GM13976 (cell line): ENCODE data around the gene CAPN5.
A peak's percentile ranks its signal among the peaks of the same experiment; 100 is the strongest.

Experiments
- DNase-seq: peaks from one replicate; pipeline ENCODE4 v3.0.0; 2012; ENCODE audit warnings: low spot score
- CTCF ChIP-seq: IDR thresholded peaks from 2 replicates; pipeline ENCODE4 v1.5.1; 2012; ENCODE audit warnings: borderline replicate concordance, mild to moderate bottlenecking; ENCODE audit not compliant: insufficient read depth; ENCODE audit errors: extremely low read depth, missing control alignments, control extremely low read depth
- in situ Hi-C: fragments of 300-500 bp; cut with MboI; formaldehyde crosslinking; loops from one replicate; pipeline ENCODE4 v1.12.0; 2022; ENCODE audit warnings: low sequenced_read_pairs, mixed read lengths, inconsistent platforms; ENCODE audit not compliant: unreplicated experiment

CAPN5 gene

GRCh38 chr11:77147036-77147315 is 80.2 kb downstream of the CAPN5 start:
- no peak for TF ChIP-seq CTCF
- DNase-seq = no peak
- in situ Hi-C loops = no loop called here

GRCh38 chr11:77147668-77148321 is 81.0 kb downstream of the CAPN5 start:
- peak; percentile 68 for DNase-seq
- in situ Hi-C loops = no loop called here

GRCh38 chr11:77148963-77149715 is 82.4 kb downstream of the CAPN5 start:
- TF ChIP-seq CTCF = no peak
- DNase-seq = no peak
- in situ Hi-C loops = no loop called here

More at GRCh38 chr11:77147668-77148321, 81.0 kb downstream of the CAPN5 start:
- no peak for TF ChIP-seq CTCF

GRCh38 chr11:77149716-77150392 is 83.1 kb downstream of the CAPN5 start:
- no peak for DNase-seq
- TF ChIP-seq CTCF = no peak
- in situ Hi-C loops = no loop called here

- TF ChIP-seq CTCF = no peak
- no peak for DNase-seq
- in situ Hi-C loops = no loop called here
Observed at GRCh38 chr11:77150836-77151235, 84.1 kb downstream of the CAPN5 start.

- in situ Hi-C loops = no loop called here
- no peak for DNase-seq
- TF ChIP-seq CTCF = no peak
Observed at GRCh38 chr11:77151804-77152509, 85.2 kb downstream of the CAPN5 start.
